SIG-M5 (cell line): ENCODE data around the gene PARD6A.

Experiments used
- DNase-seq: peaks from one replicate; lab custom pipeline; 2025; lab: John Stamatoyannopoulos, UW

Gene PARD6A

GRCh38 chr16:67660564-67661028 lies at the start of gene PARD6A:
Gene PARD6A (plus strand): TSS chr16:67660960. CDS start chr16:67661039, 79 bp downstream.
- peak; percentile 83 for DNase-seq

- DNase-seq = no peak
Measured at GRCh38 chr16:67613808-67614207, 47.0 kb upstream of the PARD6A start.

GRCh38 chr16:67628216-67628615 lies 32.5 kb upstream of the PARD6A start:
- no peak for DNase-seq

- DNase-seq = no peak
Measured at GRCh38 chr16:67632415-67633172, 28.2 kb upstream of the PARD6A start.

GRCh38 chr16:67636713-67637112 lies 24.0 kb upstream of the PARD6A start:
- DNase-seq = no peak

DNA sequence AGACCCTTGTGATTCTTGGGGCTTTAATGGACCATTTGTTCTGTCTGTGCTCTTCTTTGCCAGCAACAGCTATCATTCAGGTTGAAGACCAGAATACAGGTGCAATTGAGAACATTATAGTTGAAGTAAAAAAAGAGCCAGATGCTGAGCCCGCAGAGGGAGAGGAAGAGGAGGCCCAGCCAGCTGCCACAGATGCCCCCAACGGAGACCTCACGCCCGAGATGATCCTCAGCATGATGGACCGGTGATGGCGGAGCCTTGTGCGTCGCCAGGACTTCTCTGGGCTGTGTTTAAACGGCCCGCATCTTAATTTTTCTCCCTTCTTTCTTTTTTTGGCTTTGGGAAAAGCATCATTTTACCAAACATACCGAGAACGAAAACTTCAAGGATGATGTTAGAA lies 23.1 kb upstream of the PARD6A start:
- DNase-seq = no peak

DNA sequence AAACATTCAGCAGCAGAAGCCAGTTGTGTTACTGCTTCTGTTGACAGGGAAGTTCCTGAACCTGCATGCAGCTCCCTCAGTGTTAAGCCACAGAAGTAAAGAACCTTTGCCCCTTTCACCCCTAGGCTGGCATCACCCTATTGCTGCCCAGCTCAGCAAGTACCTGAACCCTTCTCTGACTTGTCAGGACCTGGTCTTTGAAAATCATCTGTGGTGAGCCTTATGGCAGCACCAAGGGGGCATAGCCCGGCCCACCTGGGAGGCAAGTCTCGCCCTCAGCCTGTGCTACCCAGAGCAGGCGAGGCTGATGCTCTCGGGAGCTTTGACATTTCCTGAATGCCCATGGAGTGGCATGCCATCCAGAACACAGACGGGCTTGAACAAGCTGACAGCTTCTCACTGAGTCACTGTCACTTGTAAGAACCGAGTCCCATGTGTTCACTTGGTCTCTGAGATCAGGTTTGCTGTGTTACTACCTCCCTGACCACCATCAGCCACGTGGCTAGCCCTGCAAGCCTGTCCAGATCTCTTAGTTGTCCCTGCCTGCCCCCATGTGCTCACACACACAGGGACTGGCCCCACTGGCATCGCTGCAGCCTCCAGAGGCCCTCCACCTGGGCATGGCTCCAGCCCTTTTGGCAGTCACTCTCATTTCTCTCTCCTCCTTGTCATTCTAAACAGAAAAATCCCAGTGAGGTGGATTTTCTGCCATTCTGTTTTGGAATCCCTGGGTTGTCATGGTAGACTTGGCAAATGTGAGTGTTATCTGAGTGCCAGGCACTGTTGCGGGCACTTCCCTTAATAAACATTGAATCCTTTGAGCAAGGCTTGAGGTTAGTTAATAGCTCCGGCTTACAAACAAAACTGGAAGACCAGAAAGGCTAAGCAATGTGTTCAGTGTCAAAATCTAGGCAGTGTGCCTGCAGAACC lies 18.7 kb upstream of the PARD6A start:
- no peak for DNase-seq

GRCh38 chr16:67644038-67644437 lies 16.7 kb upstream of the PARD6A start:
- DNase-seq = no peak

DNA sequence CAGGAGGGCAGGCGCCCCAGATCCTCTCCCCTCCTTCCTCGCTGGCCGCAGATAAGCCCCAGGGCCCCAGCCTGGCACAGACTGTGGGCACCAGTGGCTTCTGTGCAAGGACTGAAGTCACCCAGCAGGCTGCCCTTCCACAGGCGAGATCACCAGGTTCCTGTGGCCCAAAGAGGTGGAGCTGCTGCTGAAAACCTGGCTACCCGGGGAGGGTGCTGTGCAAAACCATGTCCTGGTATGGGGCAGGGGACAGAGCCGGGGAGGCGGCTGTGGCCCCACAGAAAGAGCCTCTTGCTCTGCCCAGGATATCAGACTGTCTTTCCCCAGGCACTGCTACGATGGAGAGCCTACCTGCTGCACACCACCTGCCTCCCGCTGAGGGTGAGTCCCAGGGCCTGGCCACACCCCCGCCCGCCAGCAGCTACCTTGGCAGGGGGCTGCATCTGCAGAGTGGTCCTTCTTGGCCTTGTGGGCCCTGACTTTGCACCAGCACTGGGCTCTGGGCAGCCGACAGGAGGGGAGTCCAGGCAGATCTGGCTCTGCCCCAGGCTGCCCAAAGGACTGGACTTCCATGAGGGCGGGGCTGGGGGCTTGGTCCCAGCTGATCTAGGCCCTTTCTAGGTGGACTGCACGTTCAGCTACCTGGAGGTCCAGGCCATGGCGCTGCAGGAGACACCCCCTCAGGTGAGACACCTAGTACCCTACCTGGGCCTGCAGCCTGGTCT lies 15.2 kb upstream of the PARD6A start:
- DNase-seq = no peak

DNA sequence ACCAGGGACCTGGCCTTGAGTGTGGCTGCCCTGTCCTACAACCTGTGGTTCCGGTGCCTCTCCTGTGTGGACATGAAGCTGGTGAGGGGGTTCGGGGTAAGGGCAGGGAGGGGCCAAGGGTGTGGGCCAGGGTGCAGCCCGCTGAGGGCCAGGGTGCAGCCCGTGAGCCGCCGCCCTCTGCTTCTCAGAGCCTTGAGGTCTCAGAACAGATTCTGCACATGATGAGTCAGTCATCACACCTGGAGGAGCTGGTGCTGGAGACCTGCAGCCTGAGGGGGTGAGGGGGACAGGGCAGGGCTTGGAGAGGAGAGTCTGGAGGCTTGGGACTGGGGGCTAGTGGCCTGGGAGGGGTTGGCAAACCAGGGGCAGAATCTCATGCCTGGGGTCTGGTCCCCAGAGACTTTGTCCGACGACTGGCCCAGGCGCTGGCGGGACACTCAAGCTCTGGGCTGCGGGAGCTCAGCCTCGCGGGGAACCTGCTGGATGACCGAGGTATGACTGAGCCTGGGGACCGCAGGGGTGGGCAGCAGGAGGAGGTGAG lies 13.6 kb upstream of the PARD6A start:
- no peak for DNase-seq

DNA sequence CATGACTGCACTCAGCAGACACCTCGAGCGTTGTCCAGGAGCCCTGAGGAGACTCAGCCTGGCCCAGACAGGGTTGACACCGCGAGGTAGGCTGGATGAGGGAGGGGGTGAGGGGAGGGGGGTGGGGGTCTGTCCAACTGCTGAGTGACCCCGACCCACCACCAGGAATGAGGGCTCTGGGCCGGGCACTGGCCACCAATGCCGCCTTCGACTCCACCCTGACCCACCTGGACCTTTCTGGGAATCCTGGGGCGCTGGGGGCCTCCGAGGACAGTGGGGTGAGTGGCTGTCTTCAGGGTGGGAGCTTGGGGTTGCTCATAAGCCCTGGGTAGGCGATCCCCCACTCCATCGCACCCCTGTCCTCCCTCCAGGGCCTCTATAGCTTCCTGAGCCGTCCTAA lies 13.1 kb upstream of the PARD6A start:
- no peak for DNase-seq

- no peak for DNase-seq
Measured at GRCh38 chr16:67648088-67648763, 12.5 kb upstream of the PARD6A start.

DNA sequence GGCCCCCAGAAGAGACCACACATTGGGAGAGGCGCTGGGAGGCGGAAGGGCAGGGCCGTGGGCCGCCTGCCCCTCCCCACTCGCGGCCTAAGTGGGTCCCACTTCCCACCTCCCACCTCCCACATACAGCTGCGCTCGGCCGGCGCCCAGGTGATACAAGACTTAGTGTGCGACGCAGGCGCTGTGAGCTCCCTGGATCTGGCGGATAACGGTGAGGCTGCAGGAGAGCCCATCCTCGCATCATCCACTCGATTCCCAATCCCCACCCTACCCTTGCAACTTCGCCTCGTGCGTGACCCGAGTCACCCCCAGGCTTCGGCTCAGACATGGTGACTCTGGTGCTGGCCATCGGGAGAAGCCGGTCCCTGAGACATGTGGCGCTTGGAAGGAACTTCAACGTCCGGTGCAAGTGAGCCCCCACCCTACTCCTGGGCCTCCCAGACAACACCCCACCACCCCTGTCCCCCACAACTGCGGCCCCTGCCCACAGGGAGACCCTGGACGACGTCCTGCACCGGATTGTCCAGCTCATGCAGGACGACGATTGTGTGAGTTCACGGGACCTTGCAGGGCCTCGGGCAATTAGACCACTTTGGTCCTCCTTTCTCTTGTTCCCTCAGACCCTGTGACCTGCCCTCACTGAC lies 11.9 kb upstream of the PARD6A start:
- DNase-seq = no peak

DNA sequence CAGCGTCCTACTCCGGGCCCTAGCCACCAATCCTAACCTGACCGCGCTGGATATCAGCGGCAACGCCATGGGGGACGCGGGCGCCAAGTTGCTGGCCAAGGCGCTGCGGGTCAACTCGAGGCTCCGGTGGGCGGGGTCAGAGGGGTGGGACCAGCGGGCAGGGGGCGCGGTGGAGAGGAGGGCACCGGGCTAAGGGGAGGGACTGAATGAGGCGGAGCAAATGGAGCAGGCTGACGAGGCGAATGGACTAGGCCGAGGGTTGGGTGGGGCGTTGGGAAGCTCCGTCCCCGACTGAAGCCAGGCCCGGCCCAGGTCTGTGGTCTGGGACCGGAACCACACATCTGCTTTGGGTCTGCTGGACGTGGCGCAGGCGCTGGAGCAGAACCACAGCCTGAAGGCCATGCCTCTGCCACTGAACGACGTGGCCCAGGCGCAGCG lies 11.2 kb upstream of the PARD6A start:
- no peak for DNase-seq

- DNase-seq = no peak
Measured at GRCh38 chr16:67650023-67650422, 10.7 kb upstream of the PARD6A start.

GRCh38 chr16:67651039-67651438 lies 9.7 kb upstream of the PARD6A start:
- no peak for DNase-seq

GRCh38 chr16:67651847-67652246 lies 8.9 kb upstream of the PARD6A start:
- DNase-seq = no peak

DNA sequence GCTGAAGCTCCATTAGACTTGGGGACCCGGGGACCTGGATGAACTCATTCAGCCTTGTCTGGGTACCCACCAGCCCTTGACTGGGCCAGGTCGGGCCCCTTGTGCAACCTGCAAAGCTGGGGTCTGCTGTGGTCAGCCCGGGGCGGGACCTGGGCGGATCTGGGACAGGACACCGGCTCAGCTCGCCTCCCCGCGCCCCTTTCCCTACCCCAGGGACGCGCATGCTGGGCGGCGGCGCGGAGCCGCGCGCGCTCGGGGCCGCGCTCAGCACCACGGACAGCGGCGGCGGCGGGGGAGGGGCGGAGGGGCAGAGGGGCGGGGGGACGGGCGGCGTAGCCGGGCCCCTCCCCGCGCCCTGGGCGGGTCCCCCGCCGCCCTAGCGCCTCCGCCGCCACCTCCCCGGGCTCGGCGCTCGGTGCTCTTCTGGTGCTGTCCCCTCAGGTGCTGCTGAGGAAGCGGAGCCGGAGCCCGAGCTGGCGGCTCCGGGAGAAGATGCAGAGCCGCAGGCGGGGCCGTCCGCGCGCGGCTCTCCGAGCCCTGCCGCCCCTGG lies 8.1 kb upstream of the PARD6A start:
- no peak for DNase-seq

DNA sequence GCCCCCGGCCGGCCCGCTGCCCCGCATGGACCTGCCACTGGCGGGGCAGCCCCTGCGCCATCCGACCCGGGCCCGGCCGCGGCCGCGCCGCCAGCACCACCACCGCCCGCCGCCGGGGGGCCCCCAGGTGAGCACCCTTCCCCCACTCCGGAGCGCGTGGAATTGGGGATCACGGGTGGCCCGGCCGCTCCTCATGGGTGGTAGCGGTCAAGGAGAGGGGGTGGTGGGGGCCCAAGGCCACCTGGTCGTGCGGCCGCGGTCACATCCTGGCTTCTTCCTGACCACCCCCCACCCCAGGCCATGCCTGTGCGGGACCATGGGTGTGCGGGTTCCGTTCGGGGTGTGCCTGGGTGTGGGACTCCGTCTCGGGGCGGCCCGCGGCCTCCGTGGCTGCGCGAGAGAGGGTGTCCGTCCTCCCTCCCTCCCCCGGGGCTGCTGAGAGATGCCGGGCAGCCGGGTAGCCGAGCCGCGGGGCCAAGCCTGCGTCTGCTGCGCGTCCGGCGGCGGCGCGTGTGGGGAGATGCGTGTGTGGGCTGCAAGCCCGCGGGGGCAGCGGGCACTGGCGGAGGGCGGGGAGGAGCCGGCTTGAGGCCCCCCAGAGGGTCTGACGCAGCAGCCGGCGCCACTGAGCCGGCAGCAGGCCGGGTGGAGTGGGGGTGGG lies 7.5 kb upstream of the PARD6A start:
- no peak for DNase-seq

DNA sequence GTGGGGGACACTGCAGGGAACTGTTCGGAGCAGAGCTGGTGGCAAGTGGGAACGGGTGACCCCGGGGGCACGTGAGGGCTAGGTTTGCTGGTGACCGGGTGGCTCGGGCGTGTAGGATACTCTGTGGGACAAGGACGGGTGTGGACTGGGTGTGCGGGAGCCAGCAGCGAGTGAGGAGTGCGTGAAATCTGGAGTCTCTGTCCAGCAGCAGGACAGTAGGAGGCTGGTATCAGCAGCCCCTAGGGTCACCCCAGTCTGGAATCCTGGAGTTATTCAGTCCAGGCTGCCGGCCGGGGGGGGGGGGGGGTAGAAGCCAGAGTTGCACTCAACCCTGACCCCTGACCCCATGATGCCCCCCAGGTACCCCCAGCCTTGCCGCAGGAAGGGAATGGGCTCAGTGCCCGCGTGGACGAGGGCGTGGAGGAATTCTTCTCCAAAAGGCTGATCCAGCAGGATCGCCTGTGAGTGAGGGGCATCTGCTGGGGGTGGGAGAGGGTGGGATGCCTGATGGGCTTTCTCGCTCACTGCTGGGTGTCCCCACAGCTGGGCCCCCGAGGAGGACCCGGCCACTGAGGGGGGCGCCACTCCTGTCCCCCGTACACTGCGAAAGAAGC lies 6.9 kb upstream of the PARD6A start:
- no peak for DNase-seq
